GM23338 (cell line): ENCODE measurements around the gene ZFP36L1.

ENCODE experiments used
- EZH2 ChIP-seq: fragments of 200-600 bp; sonication (generic); IDR thresholded peaks from one replicate; pipeline ENCODE4 v1.8.0; 2017; ENCODE audit warnings: antibody characterized with exemption, mild to moderate bottlenecking, low read depth; ENCODE audit not compliant: unreplicated experiment
- EZH2phosphoT487 ChIP-seq: fragments of 200-600 bp; sonication (generic); IDR thresholded peaks from one replicate; pipeline ENCODE4 v1.8.1; 2018; ENCODE audit warnings: antibody characterized with exemption; ENCODE audit not compliant: unreplicated experiment
- JUNB ChIP-seq: IDR thresholded peaks from one replicate; pipeline ENCODE4 v1.6.1; 2016; ENCODE audit warnings: antibody characterized with exemption; ENCODE audit not compliant: unreplicated experiment
- NANOG ChIP-seq: IDR thresholded peaks from 2 replicates; pipeline ENCODE4 v1.6.1; 2016; ENCODE audit warnings: antibody characterized with exemption, borderline replicate concordance
- POLR2AphosphoS5 ChIP-seq: IDR thresholded peaks from 2 replicates; pipeline ENCODE4 v1.6.1; 2016; ENCODE audit warnings: antibody characterized with exemption, low read depth
- STAT1 ChIP-seq: IDR thresholded peaks from one replicate; pipeline ENCODE4 v1.6.1; 2016; ENCODE audit warnings: antibody characterized with exemption; ENCODE audit not compliant: unreplicated experiment
- ZNF114 ChIP-seq: fragments of 250-450 bp; sonication (Bioruptor Pico); IDR thresholded peaks from 2 replicates; pipeline ENCODE4 v1.5.0; 2020; ENCODE audit warnings: mild to moderate bottlenecking, moderate library complexity
- TF ChIP-seq, protein P1 (sequence below): IDR thresholded peaks from 2 replicates; pipeline ENCODE4 v1.6.1; 2016; ENCODE audit warnings: antibody characterized with exemption
- TF ChIP-seq, protein P2 (sequence below), 2 experiments: fragments of 200-600 bp in 1 of 2; sonication (generic) in 1 of 2; conservative IDR thresholded peaks; 2 replicates each; pipeline versions ENCODE4 v1.5.1 to v1.6.1; 2016 to 2017; ENCODE audit warnings: antibody characterized with exemption in 2 of 2, low read depth in 2 of 2, mild to moderate bottlenecking in 2 of 2, moderate library complexity in 1 of 2
- TF ChIP-seq, protein P3 (sequence below): IDR thresholded peaks from one replicate; pipeline ENCODE4 v1.6.1; 2018; ENCODE audit warnings: antibody characterized with exemption; ENCODE audit not compliant: unreplicated experiment

DNA sequence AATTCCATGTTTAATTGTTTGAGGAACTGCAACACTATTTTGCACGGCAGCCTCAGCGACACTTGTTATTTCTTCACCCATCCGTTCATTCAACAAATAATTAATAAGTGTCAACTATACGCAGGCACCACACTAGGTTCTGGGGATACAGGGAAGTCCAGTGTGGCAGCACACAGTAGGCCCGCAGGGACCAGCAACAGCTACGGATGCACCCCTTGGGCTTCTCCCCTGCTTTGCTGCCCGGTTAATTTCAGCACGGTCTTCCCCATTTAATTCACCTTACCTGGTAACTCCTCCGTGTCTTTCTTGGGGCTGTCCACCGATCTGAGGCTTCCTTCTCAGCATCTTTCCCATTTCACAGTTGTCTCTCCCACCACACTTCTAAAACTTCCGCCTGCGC lies 48.3 kb downstream of the ZFP36L1 start:
- TF ChIP-seq, protein P1, sequence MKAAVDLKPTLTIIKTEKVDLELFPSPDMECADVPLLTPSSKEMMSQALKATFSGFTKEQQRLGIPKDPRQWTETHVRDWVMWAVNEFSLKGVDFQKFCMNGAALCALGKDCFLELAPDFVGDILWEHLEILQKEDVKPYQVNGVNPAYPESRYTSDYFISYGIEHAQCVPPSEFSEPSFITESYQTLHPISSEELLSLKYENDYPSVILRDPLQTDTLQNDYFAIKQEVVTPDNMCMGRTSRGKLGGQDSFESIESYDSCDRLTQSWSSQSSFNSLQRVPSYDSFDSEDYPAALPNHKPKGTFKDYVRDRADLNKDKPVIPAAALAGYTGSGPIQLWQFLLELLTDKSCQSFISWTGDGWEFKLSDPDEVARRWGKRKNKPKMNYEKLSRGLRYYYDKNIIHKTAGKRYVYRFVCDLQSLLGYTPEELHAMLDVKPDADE: no peak
- TF ChIP-seq, protein P2, sequence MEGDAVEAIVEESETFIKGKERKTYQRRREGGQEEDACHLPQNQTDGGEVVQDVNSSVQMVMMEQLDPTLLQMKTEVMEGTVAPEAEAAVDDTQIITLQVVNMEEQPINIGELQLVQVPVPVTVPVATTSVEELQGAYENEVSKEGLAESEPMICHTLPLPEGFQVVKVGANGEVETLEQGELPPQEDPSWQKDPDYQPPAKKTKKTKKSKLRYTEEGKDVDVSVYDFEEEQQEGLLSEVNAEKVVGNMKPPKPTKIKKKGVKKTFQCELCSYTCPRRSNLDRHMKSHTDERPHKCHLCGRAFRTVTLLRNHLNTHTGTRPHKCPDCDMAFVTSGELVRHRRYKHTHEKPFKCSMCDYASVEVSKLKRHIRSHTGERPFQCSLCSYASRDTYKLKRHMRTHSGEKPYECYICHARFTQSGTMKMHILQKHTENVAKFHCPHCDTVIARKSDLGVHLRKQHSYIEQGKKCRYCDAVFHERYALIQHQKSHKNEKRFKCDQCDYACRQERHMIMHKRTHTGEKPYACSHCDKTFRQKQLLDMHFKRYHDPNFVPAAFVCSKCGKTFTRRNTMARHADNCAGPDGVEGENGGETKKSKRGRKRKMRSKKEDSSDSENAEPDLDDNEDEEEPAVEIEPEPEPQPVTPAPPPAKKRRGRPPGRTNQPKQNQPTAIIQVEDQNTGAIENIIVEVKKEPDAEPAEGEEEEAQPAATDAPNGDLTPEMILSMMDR (conservative IDR thresholded peaks at IDR 0.05; ENCODE audit: low read depth in 2 of 2): no peak
- TF ChIP-seq EZH2 (no peak), STAT1 (no peak), EZH2phosphoT487 (no peak), POLR2AphosphoS5 (no peak), NANOG (no peak), JUNB (no peak), ZNF114 (no peak)
- TF ChIP-seq, protein P3, sequence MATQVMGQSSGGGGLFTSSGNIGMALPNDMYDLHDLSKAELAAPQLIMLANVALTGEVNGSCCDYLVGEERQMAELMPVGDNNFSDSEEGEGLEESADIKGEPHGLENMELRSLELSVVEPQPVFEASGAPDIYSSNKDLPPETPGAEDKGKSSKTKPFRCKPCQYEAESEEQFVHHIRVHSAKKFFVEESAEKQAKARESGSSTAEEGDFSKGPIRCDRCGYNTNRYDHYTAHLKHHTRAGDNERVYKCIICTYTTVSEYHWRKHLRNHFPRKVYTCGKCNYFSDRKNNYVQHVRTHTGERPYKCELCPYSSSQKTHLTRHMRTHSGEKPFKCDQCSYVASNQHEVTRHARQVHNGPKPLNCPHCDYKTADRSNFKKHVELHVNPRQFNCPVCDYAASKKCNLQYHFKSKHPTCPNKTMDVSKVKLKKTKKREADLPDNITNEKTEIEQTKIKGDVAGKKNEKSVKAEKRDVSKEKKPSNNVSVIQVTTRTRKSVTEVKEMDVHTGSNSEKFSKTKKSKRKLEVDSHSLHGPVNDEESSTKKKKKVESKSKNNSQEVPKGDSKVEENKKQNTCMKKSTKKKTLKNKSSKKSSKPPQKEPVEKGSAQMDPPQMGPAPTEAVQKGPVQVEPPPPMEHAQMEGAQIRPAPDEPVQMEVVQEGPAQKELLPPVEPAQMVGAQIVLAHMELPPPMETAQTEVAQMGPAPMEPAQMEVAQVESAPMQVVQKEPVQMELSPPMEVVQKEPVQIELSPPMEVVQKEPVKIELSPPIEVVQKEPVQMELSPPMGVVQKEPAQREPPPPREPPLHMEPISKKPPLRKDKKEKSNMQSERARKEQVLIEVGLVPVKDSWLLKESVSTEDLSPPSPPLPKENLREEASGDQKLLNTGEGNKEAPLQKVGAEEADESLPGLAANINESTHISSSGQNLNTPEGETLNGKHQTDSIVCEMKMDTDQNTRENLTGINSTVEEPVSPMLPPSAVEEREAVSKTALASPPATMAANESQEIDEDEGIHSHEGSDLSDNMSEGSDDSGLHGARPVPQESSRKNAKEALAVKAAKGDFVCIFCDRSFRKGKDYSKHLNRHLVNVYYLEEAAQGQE: no peak
